ENCODE measurements around the gene ACTL8.

Gene ACTL8

DNA sequence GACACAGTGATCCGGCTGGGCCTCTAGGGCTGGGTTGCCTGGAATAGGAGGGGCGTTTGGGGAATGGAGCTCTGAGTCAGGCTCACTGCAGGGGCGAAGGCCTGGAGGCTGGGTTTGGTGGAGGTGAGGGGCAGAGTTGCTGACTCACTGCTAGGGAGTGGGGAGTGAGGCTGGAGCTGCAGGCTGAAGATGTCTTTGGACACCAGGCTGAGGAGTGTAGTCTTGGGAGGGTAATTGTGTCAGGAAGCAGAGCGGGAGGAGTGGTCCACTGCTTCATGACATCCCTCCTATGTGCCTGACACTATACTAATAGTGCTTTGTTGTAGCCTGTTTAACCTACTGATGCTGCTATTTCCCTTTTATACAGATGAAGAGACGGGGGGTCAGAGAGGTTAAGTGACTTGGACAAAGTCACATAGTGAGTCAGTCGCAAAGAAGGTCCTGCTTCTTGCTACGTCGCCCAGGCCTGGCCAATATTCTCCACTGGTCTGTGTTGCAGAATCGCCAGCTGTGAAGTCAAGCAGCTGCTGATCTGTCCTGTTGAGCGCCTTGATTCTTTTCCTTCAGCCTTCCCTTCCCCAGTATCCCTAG is 13.6 kb downstream of the ACTL8 start:
- DNase-seq (ENCODE audit: low read depth in 2 of 2, low spot score in 1 of 2) = no peak

DNA sequence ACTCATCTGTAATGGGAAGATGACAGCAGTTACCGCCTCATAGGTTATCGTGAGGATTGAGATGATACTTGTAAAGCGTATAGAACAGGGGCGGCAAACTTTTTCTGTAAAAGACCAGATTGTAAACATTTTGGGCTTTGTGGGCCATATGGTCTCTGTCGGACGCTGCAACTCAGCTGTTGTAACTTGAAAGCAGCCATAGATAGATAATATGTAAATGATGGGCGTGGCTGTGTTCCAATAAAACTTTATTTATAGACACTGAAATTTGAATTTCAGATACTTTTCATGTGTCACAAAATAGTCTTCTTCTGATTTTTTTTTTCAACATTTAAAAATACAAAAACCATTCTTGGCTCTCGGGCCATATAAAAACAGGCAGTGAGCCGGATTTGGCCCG is 15.8 kb downstream of the ACTL8 start:
- DNase-seq (ENCODE audit: low read depth in 2 of 2, low spot score in 1 of 2) = no peak

DNA sequence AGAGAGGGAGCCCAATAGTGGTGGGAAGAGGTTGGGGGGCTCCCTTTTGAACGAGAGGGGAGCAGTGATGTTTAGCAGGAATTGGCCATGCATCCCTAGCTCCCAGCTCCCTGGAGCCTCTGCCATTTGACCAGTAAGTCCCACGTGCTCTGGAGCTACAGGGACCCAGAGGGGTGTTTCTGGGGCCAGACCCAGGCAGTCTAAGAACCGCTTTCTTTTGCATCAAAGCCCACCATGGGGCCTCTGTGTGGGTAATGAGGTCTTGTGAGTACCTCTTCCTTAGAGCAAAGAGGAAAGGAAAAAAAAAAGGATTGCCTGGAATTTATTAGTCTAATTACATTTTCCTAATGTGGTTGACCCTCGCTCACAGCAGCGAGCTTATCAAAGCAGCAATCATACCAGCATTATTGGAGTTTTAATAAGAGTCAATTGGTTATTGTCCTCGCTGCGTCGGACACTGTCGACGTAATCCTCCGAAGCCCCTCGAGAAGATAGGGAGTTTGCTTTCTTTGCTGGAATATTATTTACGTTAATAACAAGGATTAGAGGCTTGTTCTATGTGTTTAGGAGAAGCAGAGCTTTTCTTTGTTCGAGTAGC is 17.6 kb downstream of the ACTL8 start:
- no peak for DNase-seq (ENCODE audit: low read depth in 2 of 2, low spot score in 1 of 2)

DNA sequence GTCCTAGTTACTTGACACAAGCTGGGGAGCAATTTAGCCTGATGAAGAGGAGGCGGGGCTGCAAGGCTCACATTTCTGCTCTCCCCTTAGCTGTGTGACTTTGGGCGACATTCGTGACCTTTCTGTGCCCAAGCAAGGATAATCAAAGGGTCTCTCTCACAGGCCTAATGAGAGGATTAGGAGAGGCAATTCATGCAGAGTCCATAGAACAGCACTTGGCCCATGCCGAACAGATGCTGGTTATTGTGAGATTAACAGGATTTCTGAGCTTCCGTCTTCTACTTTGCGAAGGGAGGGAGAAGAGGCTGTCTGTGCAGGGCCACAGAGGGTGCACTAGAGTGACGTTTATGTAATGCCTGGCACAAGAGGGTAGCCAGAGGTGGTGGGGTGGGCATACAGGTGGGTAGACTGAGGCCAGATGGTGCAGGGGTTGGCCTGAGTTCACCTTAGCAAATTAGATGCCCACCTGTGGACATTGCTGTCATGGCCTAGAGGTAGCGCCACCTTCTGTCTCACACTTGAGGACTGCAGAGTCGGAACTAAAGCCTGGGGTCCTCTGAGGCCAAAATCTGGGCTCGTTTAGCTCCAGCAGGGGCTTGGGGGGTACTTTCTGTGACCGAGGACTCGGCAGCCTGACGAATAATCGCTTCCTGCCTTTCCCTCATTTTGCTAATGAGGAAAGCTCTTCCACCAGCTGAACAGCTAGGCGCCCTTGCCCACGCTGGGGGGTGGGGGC is 18.6 kb downstream of the ACTL8 start:
- no peak for DNase-seq (ENCODE audit: low read depth in 2 of 2, low spot score in 1 of 2)

DNA sequence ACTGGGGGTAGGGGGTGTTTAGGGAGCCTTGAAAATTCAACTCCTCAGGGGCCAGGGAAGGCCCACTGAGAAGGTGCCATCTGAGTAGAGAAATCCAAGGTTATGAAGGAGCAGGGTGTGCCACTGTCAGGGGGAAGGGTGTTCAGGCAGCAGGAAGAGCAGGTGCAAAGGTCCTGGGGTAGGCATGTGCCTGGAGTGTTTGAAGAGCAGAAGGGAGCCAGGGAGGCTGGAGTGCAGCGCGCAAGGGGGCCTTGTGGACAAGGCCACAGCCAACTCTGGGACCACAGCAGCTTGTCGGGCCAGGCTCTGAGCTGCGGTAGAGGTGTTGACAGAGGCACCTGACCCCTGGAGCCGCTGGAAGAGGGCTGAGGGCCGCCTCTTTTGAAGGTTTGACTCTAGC is 19.3 kb downstream of the ACTL8 start:
- no peak for DNase-seq (ENCODE audit: low read depth in 2 of 2, low spot score in 1 of 2)

DNA sequence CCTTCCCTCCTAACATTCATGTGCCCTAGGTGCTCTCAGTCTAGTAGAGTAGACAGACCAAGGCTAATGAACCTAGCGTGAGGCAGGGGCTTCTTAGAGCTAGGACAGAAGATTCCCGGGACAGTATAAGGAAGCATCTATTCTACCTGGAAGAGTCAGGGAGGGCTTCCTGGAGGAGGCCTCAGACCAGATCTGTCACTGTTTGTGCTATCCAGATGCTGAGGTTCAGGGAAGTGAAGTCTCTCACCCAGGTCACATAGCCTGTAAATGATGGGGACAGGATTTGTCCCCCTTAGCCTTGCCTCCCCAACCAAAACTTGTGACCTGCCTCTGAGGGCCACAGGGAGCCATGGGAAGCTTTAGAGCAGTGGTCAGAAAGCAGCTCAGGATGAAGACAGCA is 20.7 kb downstream of the ACTL8 start:
- DNase-seq (ENCODE audit: low read depth in 2 of 2, low spot score in 1 of 2) = no peak

DNA sequence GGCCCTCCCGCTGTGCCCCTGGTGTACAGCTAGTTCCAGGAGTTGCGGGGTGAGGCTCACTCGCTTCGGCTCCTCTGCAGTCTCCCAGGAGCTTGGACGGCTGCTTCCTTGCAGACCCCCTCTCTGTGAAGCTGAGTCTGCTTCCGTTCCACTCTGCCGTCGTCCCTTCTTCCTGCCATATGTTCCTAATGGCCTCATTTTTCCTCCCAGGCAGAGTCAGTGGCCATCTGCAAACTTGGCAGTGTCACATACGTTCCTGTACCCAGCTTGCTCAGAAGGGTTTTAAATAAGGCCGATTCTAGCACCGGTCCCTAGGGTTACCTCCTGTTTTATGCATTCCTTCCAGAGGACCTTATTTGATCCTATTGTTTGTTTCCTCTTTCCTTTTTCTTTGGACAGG is 21.3 kb downstream of the ACTL8 start:
- no peak for DNase-seq (ENCODE audit: low read depth in 2 of 2, low spot score in 1 of 2)

DNA sequence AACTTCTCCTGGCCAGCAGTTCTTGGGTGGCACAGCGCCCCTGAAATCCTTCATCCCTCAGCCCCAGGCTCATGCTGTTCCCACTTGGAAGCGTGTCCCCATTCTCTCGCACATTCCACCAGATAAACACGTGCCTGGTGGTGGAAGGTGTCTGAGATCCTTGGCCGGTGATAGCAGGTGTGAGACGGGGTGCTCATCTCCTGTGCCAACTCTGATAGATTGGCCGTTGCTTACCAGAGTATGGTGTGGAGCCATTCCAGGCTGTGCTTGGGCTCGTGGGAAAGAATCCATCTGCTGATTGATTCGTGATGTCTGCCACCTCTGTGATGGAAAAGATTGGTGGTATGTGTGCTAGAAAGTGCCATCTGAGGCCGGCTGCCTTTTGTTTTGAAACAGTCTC is 22.2 kb downstream of the ACTL8 start:
- DNase-seq (ENCODE audit: low read depth in 2 of 2, low spot score in 1 of 2) = no peak

DNA sequence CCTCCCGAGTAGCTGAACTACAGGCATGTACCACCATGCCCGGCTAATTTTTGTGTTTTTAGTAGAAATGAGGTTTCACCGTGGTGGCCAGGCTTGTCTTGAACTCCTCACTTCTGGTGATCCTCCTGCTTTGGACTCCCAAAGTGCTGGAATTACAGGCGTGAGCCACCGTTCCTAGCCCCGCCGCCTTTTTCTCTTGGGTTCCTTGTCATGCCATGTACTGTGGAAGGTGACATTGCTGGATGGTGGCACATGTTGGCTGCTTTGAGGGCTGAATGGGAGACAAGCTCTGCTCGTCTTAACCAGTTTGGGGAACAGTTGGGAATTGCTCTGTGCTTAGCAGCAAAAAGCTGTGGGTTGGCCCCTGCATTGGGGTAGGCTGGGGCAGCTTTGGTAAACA is 22.7 kb downstream of the ACTL8 start:
- no peak for DNase-seq (ENCODE audit: low read depth in 2 of 2, low spot score in 1 of 2)

DNA sequence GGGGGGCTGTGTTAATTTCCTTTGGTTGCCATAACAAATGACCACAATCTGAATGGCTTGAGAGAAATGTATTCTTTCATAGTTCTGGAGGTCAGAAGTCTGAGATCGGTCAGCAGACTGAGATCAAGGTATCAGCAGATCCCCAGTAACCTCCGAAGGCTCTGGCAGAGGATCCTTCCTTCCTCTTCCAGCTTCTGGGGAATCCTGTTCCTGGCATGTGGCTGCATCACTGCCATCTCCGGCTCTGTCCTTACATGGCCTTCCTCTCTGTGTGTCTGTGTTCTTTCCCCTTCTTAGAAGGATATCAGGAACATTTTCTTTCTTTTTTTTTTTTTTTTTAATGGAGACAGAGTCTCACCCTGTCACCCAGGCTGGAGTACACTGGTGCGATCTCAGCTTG is 25.8 kb downstream of the ACTL8 start:
- DNase-seq (ENCODE audit: low read depth in 2 of 2, low spot score in 1 of 2) = no peak

DNA sequence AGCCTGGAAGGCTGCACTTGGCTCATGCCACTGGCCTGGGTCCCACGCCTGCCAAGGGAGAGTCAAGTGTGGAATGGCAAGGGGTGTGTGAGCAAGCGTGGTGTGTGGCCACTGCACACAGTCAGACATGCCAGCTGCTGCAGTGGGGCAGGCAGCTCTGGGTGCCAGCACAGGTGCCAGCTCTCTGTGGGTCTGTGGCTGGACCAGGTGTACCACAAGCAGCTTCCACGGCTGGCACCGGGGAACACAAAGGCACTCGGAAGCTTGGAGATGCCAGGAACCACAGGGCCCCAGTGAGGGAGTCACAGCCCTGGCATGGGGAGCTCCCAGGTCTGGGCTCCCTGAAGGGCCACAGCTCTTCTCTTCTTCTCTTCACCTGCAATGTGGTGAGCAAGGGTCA is 34.8 kb downstream of the ACTL8 start:
- no peak for DNase-seq (ENCODE audit: low read depth in 2 of 2, low spot score in 1 of 2)

DNA sequence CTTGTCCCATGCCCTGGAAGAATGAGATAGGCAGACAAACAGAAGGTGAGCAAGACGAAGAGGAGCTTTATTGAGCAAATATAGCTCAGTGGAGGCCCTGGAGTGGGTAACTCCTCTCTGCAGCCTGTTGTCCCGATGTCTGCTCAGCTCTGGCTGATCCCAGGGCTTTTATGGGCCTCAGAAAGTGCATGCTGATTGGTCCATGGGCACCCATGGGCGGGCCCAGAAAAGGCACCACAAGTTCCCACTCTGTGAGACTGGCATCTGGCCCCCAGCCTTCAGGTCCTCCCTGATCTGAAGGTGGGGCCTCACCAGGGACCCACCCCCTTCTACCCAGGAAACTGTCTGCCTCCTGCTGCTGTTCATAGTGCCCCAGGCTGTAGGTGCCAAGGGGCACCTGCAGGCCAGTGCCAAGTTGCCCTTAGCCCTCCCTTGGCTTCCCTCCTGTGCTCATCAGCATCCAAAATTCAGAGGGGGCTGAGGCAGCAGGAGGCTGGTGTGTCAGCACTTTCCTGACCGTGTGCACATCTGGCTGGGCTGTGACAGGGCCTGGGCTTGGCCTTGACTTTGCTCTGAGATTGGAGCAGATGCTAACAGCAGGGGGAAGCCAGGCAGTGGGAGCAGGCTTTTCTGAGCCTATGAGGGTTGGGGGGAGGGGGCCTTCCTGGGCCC is 35.4 kb downstream of the ACTL8 start:
- DNase-seq (ENCODE audit: low read depth in 2 of 2, low spot score in 1 of 2) = no peak

DNA sequence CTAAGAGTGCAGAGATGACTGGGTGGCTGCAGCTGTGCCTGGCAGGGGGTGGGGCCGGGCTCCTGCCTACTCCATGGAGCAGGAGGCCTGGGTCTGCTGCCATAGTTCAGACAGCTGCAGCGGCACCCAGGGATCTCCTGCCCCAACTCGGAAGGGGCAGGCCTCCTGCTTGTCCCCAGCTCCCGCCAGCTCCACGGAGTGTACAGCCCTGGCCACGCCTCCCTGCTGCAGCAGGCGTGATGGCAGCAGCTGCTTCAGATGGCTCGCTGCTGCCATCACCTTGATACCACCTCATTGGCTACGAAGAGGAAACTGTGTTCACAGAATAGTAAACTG is 35.9 kb downstream of the ACTL8 start:
- no peak for DNase-seq (ENCODE audit: low read depth in 2 of 2, low spot score in 1 of 2)

DNA sequence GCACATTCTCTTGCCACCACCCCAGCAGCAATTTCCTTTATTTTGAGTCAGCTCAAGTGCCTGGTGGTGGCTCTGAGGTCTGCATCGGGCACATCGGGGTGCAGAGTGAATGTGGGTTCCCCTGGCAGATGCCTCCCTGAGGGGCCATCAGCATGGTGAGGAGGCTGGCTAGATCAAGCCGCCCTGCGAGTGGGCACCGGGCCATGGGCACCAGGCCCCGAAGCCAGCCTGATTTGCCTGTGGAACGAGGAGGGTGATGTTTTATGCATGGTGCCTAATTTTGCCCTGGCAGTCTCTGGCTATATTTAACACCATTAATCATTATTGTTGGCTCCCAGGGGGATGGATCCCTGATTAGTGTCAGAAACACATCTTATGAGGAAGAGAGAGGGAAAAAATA is 36.3 kb downstream of the ACTL8 start:
- DNase-seq (ENCODE audit: low read depth in 2 of 2, low spot score in 1 of 2) = no peak

DNA sequence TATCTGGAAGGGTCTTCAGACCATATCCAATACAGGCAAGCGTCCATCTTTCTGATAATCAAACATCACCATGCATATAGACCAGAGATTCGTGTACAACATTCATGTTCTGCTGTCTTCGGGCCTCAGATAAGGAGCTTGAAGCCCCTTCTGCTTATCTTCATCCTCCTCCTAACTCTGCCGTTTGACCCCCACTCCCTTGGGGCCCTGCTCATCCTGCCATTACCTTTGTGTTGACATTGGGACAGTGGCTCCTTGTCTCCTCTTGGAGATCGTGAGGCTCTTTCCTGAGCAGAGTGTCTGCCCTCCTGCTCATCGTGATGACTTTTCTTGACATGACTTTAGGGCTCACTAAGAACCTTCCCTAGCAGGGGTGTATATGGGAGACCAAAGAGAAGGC is 37.3 kb downstream of the ACTL8 start:
- no peak for DNase-seq (ENCODE audit: low read depth in 2 of 2, low spot score in 1 of 2)

DNA sequence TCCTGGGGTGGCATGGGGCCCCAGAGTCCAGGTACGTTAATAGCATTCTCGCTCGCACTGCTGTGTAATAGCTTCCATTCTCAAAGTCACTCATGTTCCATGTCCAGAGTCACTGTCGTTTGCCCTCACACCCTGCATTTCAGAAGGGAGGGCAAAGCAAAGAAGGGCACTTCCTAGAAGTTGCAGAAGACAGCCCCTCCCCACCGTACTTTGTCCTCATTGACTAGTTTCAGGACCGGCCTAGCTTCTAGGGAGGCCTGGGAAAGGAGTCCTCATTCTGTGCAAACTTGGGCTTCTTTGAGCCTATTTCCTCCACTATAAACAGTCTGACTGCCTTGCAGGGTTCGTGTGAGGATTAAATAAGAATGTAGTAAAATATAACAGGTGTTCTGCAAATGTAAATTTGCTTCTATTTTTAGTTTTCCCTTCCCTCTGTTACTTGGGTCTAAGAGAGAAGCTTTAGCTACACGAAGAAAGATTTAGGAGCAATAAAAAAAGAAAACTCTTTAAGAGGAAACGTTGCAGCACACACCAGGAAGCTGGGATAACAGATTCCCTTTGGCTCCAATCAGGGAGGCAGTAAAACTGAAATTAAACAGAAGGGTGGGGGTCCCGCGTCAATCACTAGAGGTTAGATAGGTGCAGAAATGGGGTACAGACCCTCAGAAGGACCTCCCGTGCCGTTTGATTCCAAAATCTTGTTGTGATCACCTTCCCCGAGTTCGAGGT is 40.1 kb downstream of the ACTL8 start:
- no peak for DNase-seq (ENCODE audit: low read depth in 2 of 2, low spot score in 1 of 2)

DNA sequence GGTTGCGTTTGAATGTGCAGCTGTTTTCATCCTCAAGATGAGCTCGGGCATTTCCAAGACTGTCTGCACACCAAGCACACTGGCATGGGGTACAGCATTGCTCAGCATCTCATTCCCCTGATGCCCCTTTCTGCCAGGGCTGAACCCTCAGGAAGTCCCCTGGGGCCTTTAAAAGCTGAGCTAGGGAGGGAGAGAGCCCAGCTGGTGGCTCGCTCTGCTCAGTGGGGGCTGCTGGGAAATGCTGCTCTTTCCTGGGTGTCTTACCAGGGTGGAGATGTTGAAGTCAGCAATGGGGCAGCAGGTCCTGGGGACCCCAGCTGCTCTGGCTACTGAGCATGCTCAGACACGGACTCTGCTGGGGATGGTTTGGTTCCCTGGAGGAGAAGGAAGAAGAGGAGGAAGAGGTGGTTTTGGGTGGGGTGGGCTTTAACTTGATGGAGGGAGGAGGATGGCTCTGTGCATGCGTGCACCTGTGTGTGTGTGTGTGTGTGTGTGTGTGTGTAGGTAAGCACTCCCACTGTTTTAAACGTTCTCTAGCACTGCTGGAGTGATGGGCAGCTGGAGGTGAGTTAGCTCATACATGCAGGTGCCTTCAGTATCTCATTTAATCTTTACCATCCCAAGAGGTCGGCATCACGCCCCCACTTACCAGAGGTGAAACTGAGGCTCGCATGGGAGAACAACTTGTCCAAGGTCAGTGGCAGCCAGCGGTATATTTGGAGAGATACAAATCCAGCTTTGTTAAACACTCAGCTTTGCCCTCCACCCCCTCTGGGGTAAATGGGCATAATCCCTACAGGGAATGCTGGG is 40.9 kb downstream of the ACTL8 start:
- DNase-seq (ENCODE audit: low read depth in 2 of 2, low spot score in 1 of 2) = no peak

DNA sequence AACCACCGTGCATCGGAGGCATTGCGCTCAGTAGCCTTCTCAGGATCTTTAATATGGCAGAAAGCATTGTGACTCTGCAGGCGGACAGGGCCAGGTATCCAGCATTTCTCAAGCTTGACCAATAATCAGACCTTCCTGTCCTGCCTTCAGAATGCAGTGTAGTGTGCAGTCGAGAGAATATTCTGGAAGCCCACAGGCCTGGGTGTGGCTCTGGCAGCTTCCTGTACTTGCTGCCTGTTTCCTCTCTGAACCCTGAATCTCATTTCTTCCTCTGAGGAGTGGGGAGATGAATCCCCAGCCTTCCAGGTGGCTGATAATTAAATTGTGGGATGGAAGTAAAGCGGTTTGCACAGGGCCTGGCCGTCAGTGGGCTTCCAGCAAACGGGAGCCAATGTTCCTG is 42.3 kb downstream of the ACTL8 start:
- no peak for DNase-seq (ENCODE audit: low read depth in 2 of 2, low spot score in 1 of 2)

DNA sequence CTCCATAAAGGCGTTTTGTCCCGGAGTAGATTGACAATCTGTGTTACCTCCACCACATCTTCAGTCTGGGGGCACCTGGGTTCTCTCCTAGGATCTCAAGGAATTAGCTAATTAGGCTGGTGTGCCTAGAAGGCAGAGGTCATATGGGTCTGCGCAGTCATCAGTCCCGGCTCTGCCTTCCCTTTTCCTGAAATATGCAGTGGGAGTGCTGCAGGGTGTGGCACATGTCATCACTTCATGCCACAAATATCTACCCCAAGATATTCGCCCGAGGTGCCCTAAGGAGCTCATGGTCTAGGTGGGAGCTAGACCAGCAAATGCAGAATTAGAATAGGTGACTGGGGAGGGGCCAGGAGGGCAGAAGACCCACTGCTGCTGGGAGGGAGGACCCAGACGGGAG is 42.9 kb downstream of the ACTL8 start:
- no peak for DNase-seq (ENCODE audit: low read depth in 2 of 2, low spot score in 1 of 2)

DNA sequence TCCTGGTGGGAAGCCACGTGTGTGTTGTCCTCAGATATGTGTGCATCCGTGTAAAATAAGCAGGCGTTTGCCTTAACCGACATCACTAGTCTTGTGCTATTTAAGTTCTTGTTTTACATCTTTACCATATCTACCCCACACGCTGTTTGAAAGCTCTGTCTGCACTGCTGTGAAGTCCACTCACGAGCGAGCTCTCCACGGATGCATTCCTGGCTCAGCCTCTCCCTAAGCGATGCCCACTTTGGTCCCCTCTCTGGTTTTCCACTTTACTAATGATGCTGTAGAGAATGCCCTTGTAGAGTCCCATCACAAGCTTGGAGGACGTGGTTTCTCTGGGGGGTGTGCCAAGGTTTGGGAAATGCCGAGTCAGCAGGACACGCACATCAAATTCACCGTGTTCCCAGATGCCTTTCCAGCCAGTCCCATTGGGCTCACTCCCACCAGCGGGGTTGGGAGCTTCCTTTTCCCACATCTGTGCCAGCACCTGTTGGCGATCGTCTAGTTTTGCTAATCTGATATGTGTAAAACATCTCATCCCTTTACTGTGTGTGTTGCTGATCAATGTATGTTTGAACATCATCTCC is 43.8 kb downstream of the ACTL8 start:
- no peak for DNase-seq (ENCODE audit: low read depth in 2 of 2, low spot score in 1 of 2)

DNA sequence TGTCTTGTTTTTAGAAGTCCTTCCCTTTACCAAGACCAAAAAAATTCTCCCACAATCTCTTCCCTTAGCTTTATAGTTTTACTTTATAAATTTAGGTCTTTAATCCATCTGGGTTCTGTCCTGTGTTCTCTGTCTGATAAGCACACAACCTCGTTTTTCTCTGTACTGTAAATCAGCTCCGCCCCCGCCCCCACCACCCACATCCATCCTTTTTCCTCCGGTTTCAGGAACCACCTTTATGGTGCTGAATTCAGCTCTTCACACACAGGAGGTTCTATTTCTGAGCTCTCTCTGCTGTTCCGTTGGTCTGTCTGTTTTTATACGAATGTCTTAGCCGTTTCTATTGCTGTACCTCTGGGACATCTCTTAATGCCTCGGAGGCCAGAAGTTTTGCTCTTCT is 44.5 kb downstream of the ACTL8 start:
- DNase-seq (ENCODE audit: low read depth in 2 of 2, low spot score in 1 of 2) = no peak

Data from stimulated activated CD8-positive, alpha-beta memory T cell treated with anti-CD3 and anti-CD28 coated beads, Interleukin-4, amount 100 ng/mL, for 4 hours (primary cell).